Measurements from ENCODE around the gene TUBGCP6. TPM values are rescaled to one million over a fixed set of nuclear protein-coding genes. Genes with fewer than 3 reads are reported as not detected.

Gene TUBGCP6
- total RNA-seq, 2 donors from 2014 or later, result 19.2 to 33.4 TPM

DNA sequence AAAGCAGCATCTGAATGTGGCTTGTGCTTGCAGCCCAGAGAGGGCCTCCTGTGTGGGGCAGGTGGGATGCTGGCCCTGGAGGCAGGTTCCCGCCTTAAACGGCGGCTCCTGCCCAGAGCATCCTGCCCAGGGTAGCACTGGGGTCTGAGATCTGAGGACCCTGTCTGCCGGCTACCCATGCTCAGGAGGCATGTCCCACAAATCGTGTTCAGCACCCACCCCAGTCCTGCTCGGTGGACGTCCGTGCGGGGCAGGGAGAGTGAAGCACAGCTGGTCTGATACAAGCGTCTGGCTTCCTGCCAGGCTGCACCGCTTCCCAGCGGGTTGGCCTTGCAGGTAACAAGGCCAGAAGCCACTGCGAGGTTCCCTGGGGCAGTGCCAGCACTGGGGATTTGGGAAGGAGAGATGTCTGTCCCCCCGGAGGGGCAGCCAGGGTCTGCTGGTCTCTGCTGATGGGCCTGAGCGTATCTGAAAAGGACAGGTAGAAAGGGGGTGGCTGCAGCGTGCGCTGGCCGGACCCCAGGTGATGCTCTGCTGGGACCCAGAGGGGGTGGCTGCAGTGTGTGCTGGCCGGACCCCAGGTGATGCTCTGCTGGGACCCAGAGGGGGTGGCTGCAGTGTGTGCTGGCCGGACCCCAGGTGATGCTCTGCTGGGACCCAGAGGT is 55.5 kb downstream of the TUBGCP6 start:
- Histone ChIP-seq H3K4me1 (peaks cover 31% of the 10 kb centered on the region), H3K27me3 (no peaks in the 10 kb centered on the region), H3K27ac (peak overlapping the region; percentile 91), H3K36me3 (no peaks in the 10 kb centered on the region), H3K9ac (ENCODE audit: low read depth in 2 of 2, low read length in 2 of 2) (peak overlapping the region; percentile 46 to 84), H3K4me3 (no peak overlapping the region), H3K9me3 (no peaks in the 10 kb centered on the region)
- intact Hi-C loops (cut with DNase I), result no loop called here
- DNase-seq, result peak; percentile 64
- TF ChIP-seq, protein P1, sequence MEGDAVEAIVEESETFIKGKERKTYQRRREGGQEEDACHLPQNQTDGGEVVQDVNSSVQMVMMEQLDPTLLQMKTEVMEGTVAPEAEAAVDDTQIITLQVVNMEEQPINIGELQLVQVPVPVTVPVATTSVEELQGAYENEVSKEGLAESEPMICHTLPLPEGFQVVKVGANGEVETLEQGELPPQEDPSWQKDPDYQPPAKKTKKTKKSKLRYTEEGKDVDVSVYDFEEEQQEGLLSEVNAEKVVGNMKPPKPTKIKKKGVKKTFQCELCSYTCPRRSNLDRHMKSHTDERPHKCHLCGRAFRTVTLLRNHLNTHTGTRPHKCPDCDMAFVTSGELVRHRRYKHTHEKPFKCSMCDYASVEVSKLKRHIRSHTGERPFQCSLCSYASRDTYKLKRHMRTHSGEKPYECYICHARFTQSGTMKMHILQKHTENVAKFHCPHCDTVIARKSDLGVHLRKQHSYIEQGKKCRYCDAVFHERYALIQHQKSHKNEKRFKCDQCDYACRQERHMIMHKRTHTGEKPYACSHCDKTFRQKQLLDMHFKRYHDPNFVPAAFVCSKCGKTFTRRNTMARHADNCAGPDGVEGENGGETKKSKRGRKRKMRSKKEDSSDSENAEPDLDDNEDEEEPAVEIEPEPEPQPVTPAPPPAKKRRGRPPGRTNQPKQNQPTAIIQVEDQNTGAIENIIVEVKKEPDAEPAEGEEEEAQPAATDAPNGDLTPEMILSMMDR (IDR thresholded peaks at IDR 0.05), result no peak

DNA sequence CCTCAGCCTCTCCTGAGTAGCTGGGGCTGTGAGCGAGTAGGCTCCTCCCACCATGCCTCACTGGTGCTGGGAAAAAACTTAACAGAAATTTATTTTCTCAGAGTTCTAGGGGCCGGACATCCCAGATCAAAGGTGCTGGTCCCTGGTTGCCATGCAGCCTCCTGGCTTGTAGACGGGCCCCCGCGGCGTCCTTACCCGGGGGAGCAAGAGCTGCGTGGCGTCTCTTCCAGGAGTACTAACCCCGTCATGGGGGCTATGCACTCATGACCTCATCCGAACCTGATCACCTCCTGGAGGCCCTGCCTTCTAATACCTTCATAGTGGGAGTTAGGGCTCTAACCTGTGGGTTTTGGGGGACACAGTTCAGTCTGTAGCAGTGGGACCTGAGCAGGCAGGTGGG is 56.5 kb downstream of the TUBGCP6 start:
- TF ChIP-seq, protein P1 (IDR thresholded peaks at IDR 0.05), result no peak
- no peak overlapping the region for H3K4me3 ChIP-seq
- peak overlapping the region in 1 of 2 donors; percentile 84 for H3K9ac ChIP-seq (ENCODE audit: low read depth in 2 of 2, low read length in 2 of 2)
- intact Hi-C loops (cut with DNase I), result no loop called here
- no peaks in the 10 kb centered on the region for H3K9me3 ChIP-seq
- peaks cover 35% of the 10 kb centered on the region for H3K4me1 ChIP-seq
- no peaks in the 10 kb centered on the region for H3K27me3 ChIP-seq
- H3K36me3 ChIP-seq, result no peaks in the 10 kb centered on the region
- H3K27ac ChIP-seq, result no peak overlapping the region
- no peak for DNase-seq

DNA sequence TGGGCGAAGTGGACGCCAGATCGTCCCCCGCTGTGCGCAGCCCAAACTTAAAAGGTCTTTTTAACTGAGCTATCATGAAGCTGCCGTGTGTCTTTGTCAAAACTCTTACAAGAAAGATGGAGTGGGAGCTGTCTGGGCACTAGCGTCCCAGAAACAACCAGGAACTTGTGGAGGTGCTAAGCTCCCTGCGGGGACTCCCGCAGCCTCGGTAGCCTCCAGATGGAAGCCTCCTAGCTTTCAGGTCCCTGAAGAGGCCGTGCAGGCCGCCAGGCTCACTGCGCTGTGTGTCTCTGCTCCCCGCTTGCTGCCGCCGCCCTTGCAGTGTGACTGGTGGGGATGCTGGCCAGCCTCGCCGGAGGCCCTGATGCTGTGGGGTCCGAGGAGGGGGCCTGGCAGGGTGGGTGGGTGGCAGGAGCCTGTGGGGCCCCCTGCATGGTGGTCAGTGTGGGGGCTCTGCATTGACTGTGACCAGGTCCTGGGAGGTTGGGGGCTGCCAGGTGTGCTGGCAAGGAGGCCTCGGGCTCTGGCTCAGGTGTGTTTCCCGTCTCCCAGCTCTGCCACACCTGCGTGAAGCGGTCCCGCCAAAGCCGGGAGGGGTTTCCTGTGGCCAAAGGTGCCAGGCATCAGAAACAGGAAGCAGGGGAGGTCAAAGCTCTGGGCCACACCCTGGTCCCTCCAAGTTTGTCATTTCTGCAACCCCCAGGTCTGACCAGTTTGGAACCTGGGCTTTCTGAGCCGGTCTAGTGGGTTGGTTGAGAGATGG is 57.9 kb downstream of the TUBGCP6 start:
- H3K36me3 ChIP-seq, result no peaks in the 10 kb centered on the region
- peak overlapping the region; percentile 80 for H3K4me3 ChIP-seq
- H3K4me1 ChIP-seq, result peaks cover 30% of the 10 kb centered on the region
- no peaks in the 10 kb centered on the region for H3K9me3 ChIP-seq
- H3K9ac ChIP-seq (ENCODE audit: low read depth in 2 of 2, low read length in 2 of 2), result peak overlapping the region; percentile 78 to 81
- peak; percentile 81 for DNase-seq
- TF ChIP-seq, protein P1 (IDR thresholded peaks at IDR 0.05), result no peak
- peak overlapping the region; percentile 56 for H3K27ac ChIP-seq
- intact Hi-C loops (cut with DNase I), result no loop called here
- H3K27me3 ChIP-seq, result no peaks in the 10 kb centered on the region

DNA sequence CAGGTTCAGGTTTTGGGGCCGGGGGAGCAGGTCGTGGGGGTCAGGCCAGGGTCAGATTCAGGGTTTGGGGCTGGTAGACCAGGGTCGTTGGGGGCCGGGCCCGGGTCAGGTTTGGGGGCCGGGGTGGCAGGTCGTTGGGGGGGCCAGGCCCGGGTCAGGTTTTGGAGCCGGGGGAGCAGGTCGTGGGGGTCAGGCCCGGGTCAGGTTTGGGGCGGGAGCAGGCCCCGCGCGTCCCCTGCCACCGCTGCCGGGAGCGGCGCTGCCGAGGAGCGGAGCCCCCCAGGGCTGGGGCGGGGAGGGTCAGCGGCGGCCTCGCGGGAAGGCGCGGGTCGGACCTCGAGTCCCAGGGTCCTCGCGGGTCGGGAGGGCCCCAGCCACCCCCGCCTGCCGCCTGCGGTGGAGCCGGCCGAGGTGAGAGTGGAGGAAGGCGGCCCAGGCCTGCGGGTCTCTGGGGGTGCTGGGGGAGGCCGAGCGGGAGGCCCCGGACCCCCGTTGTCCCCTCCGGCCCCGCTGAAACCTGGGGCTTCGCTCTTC is 58.6 kb downstream of the TUBGCP6 start:
- Histone ChIP-seq H3K9me3 (no peaks in the 10 kb centered on the region), H3K36me3 (no peaks in the 10 kb centered on the region), H3K9ac (ENCODE audit: low read depth in 2 of 2, low read length in 2 of 2) (peak overlapping the region; percentile 78 to 81), H3K27ac (peak overlapping the region; percentile 56), H3K27me3 (no peaks in the 10 kb centered on the region), H3K4me1 (peaks cover 30% of the 10 kb centered on the region), H3K4me3 (peak overlapping the region; percentile 80)
- TF ChIP-seq, protein P1 (IDR thresholded peaks at IDR 0.05), result no peak
- DNase-seq, result no peak
- intact Hi-C loops (cut with DNase I), result no loop called here

DNA sequence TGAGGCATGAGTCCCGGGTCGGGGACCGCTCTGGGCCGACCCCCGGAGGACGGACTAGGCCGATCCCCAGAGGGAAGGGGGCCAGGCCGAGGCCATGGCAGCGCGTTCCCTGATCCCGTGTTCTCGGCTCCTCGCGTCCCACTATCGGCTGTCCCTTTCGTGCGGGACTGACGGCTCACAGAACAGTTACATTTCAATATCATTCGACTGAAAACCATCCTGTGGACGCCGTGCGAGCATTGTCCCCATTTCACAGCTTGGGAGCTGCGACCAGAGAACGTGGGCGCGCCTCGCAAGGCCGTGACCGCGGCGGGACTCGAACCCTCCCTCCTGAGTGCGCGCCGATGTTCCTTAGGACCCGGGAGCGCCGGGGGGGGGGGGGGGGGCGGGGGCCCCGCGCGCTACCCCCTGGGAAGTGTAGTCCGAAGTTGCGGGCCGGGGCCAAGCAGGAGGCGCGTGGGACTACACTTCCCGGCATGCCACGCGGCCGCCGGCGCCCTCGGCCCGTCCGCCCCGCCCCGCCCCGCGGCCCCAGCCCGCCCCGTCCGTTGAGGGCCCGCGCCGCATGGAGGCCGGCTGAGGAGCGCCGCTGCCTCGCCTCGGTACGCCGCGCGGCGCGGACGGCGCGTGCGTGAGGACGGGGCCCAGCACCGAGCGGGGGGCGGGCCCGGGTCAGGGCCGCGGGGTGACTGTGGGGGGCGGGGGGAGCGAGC is 59.3 kb downstream of the TUBGCP6 start, which contains the start of gene TRABD:
TRABD (plus strand) TSS at position 539 of the 713 bp plus-strand sequence. CDS start 7,148 bp downstream, outside the sequence.
- Histone ChIP-seq H3K4me1 (peaks cover 26% of the 10 kb centered on the region), H3K9ac (ENCODE audit: low read depth in 2 of 2, low read length in 2 of 2) (peak within 1 kb of the TSS; percentile 81 to 83), H3K27me3 (no peaks in the 10 kb centered on the region), H3K27ac (peak within 1 kb of the TSS; percentile 56), H3K36me3 (no peaks in the 10 kb centered on the region), H3K4me3 (peak within 1 kb of the TSS; percentile 80), H3K9me3 (no peaks in the 10 kb centered on the region)
- peak; percentile 86 for DNase-seq
- intact Hi-C loops (cut with DNase I), result no loop called here
- TF ChIP-seq, protein P1 (IDR thresholded peaks at IDR 0.05), result no peak
